Left renal pelvis (tissue), 4 donors: ENCODE results near the gene SLC37A1. TPM values are rescaled to one million over a fixed set of nuclear protein-coding genes. Genes with fewer than 3 reads are reported as not detected.
"Not testable (repeated sequence)": the region's sequence is repeated elsewhere in the genome, so short reads cannot be mapped to it uniquely, and the experiment has no call there.

Source experiments
- DNase-seq, 4 donors: peaks; one replicate each; pipeline ENCODE4 v3.0.0-alpha.2; 2013; ENCODE audit warnings: low read depth in 4 of 4, low spot score in 3 of 4
- polyA plus RNA-seq, 4 donors: library from polyadenylated mRNA; unstranded; fragments of 120-200 nt; gene quantifications; one replicate each; pipeline ENCODE4 v1.2.1, GENCODE V29; 2013; ENCODE audit not compliant: insufficient read length in 4 of 4

The SLC37A1 gene
- polyA plus RNA-seq, 4 donors: 2.9 to 10.6 (median 8.6) TPM

- not testable (repeated sequence) for DNase-seq
Observed at GRCh38 chr21:42628466-42629061, 114.9 kb downstream of the SLC37A1 start.

- no peak for DNase-seq
Observed at GRCh38 chr21:42629933-42630589, 116.4 kb downstream of the SLC37A1 start.

GRCh38 chr21:42630626-42631025 lies 117.0 kb downstream of the SLC37A1 start:
- no peak for DNase-seq

Other genes with a start within 250 kb of the SLC37A1 start
- gene TFF3, start 198.4 kb upstream of the SLC37A1 start, polyA plus RNA-seq: 1 to 10 TPM; 2.5 to 5.9 (median 2.8) TPM
- gene TFF2, start 162.9 kb upstream of the SLC37A1 start, polyA plus RNA-seq: under 1 TPM in 1 of 4 donors, not detected in 3; 0.26 TPM
- under 1 TPM in 1 of 4 donors, not detected in 3; 0.78 TPM for gene TFF1, start 147.3 kb upstream of the SLC37A1 start, polyA plus RNA-seq
- gene TMPRSS3, start 117.8 kb upstream of the SLC37A1 start, polyA plus RNA-seq: 1 to 10 TPM in 3 of 4 donors, under 1 TPM in 1; 0.29 to 2.5 (median 2.0) TPM
- under 1 TPM in 2 of 4 donors, not detected in 2; 0.07 TPM for gene UBASH3A, start 110.0 kb upstream of the SLC37A1 start, polyA plus RNA-seq
- gene RSPH1, start 17.6 kb upstream of the SLC37A1 start, polyA plus RNA-seq: 10 to 100 TPM in 3 of 4 donors, under 1 TPM in 1; 0.63 to 16.5 (median 11.7) TPM
- 10 to 100 TPM in 3 of 4 donors, 1 to 10 TPM in 1; 7.3 to 41.0 (median 38.6) TPM for gene PDE9A, start 139.8 kb downstream of the SLC37A1 start, polyA plus RNA-seq